ENCODE measurements around the gene LOXL3. TPM values are rescaled to one million over a fixed set of nuclear protein-coding genes. Genes with fewer than 3 reads are reported as not detected.

The LOXL3 gene
- total RNA-seq, 1 experiment from 2014 or later = 4.1 TPM

GRCh38 chr2:74546004-74546403 is 7.7 kb downstream of the LOXL3 start:
- Histone ChIP-seq H2AFZ (ENCODE audit: low read depth, low read length, poor library complexity, severe bottlenecking) (no peak overlapping the region), H3K9me3 (ENCODE audit: control insufficient read depth in 1 of 2, insufficient read depth in 1 of 2, low read depth in 1 of 2, low read length in 2 of 2) (no peaks in the 10 kb centered on the region), H3K9me2 (ENCODE audit: insufficient read depth) (no peaks in the 10 kb centered on the region), H3K4me1 (ENCODE audit: control insufficient read depth in 1 of 2, insufficient read depth in 2 of 2, low read length in 2 of 2) (peaks cover 9 to 27% of the 10 kb centered on the region in 2 experiments; a peak in 3 of 4 replicates), H3K36me3 (ENCODE audit: control insufficient read depth in 1 of 2, insufficient read depth in 2 of 2, low read length in 2 of 2) (no peaks in the 10 kb centered on the region), H3K79me2 (ENCODE audit: insufficient read depth, low read length) (peaks cover 16% of the 10 kb centered on the region; the same call in 1 of the 2 replicates), H3K9ac (ENCODE audit: low read length) (no peak overlapping the region), H3K4me3 (replicated peaks in 1 of 2; ENCODE audit: low read depth in 1 of 2, low read length in 2 of 2) (no peak overlapping the region), H4K20me1 (ENCODE audit: insufficient read depth) (no peaks in the 10 kb centered on the region), H3K27ac (ENCODE audit: low read depth, low read length) (no peak overlapping the region), H3K27me3 (ENCODE audit: insufficient read depth, low read length) (no peaks in the 10 kb centered on the region), H3K4me2 (ENCODE audit: low read length) (no peak overlapping the region)
- intact Hi-C loops (cut with micrococcal nuclease) = no loop called here
- no peak for ATAC-seq
- ChIA-PET CTCF (interaction anchor here (1.8 kb wide), 1 partner anchor 63 kb away, joined by 5 read pairs; the partner anchor contains the start of genes CCDC142 and TTC31), POLR2A (no interaction called here), RAD21 (ENCODE audit: low non-redundant PET in 1 of 2, low total read pairs in 2 of 2, uncharacterized antibody in 2 of 2, unreplicated experiment in 2 of 2) (no interaction called here)
- no peak for TF ChIP-seq CEBPB (IDR thresholded peaks at IDR 0.05; ENCODE audit: low read depth)
- no peak for TF ChIP-seq EZH2phosphoT487 (IDR thresholded peaks at IDR 0.05; ENCODE audit: borderline replicate concordance)
- TF ChIP-seq SRF (IDR thresholded peaks at IDR 0.05; ENCODE audit: low read depth) = no peak
- TF ChIP-seq YY1 (IDR thresholded peaks at IDR 0.05; ENCODE audit: extremely low read depth, insufficient replicate concordance, low read depth, low read length) = no peak
- no peak for TF ChIP-seq MAX (IDR thresholded peaks at IDR 0.05)
- no peak for DNase-seq (ENCODE audit: low read depth, low spot score)
- no TSS peak for BruUV-seq (replicated peaks)

- intact Hi-C loops (cut with micrococcal nuclease) = loop anchor here (1.0 kb wide), 1 partner anchor 61 kb away; the partner anchor contains the start of gene TTC31
Observed at GRCh38 chr2:74544634-74545033, 9.1 kb downstream of the LOXL3 start.

More at GRCh38 chr2:74544634-74545033, 9.1 kb downstream of the LOXL3 start:
- Histone ChIP-seq H4K20me1 (ENCODE audit: insufficient read depth) (no peaks in the 10 kb centered on the region), H2AFZ (ENCODE audit: low read depth, low read length, poor library complexity, severe bottlenecking) (no peak overlapping the region), H3K4me3 (replicated peaks in 1 of 2; ENCODE audit: low read depth in 1 of 2, low read length in 2 of 2) (no peak overlapping the region), H3K4me2 (ENCODE audit: low read length) (no peak overlapping the region), H3K27me3 (ENCODE audit: insufficient read depth, low read length) (no peaks in the 10 kb centered on the region), H3K36me3 (ENCODE audit: control insufficient read depth in 1 of 2, insufficient read depth in 2 of 2, low read length in 2 of 2) (no peaks in the 10 kb centered on the region), H3K9ac (ENCODE audit: low read length) (no peak overlapping the region), H3K4me1 (ENCODE audit: control insufficient read depth in 1 of 2, insufficient read depth in 2 of 2, low read length in 2 of 2) (peaks cover 4 to 16% of the 10 kb centered on the region in 2 experiments; a peak in 3 of 4 replicates), H3K79me2 (ENCODE audit: insufficient read depth, low read length) (peaks cover 4% of the 10 kb centered on the region; the same call in 1 of the 2 replicates), H3K9me2 (ENCODE audit: insufficient read depth) (no peaks in the 10 kb centered on the region), H3K9me3 (ENCODE audit: control insufficient read depth in 1 of 2, insufficient read depth in 1 of 2, low read depth in 1 of 2, low read length in 2 of 2) (no peaks in the 10 kb centered on the region), H3K27ac (ENCODE audit: low read depth, low read length) (no peak overlapping the region)
- TF ChIP-seq CBX3 (IDR thresholded peaks at IDR 0.05; ENCODE audit: low read depth) (no peak), CTCF (IDR thresholded peaks at IDR 0.05 in 2 of 3, conservative IDR thresholded peaks at IDR 0.05 in 1 of 3; ENCODE audit: borderline replicate concordance in 1 of 3, insufficient read depth in 1 of 3, low read depth in 2 of 3, low read length in 2 of 3) (peak in 2 of 3 experiments; percentile 49; a peak in 5 of 6 replicates), RAD21 (IDR thresholded peaks at IDR 0.05; ENCODE audit: low read depth) (peak; percentile 68), ATF3 (IDR thresholded peaks at IDR 0.05) (no peak), MAX (IDR thresholded peaks at IDR 0.05) (no peak)
- RAD21 ChIA-PET (ENCODE audit: low non-redundant PET in 1 of 2, low total read pairs in 2 of 2, uncharacterized antibody in 2 of 2, unreplicated experiment in 2 of 2) = no interaction called here
- CTCF ChIA-PET = interaction anchor here (0.9 to 1.8 kb wide), 3 partner anchors 13 to 62 kb away, joined by 5 to 6 read pairs (median 5); partner anchors contain the start of genes AUP1, CCDC142, HTRA2 and TTC31
- DNase-seq (ENCODE audit: low read depth, low spot score) (no peak), ATAC-seq (no peak)
- POLR2A ChIA-PET = no interaction called here
- no TSS peak for BruUV-seq (replicated peaks)
